HG03103 (cell line): ENCODE results near the gene TUNAR.

Experiments
- ATAC-seq: cut with Tn5 transposase; IDR thresholded peaks from one replicate; pipeline ENCODE4 v1.9.1; 2021; ENCODE audit warnings: low read depth; ENCODE audit not compliant: unreplicated experiment

The TUNAR gene

DNA sequence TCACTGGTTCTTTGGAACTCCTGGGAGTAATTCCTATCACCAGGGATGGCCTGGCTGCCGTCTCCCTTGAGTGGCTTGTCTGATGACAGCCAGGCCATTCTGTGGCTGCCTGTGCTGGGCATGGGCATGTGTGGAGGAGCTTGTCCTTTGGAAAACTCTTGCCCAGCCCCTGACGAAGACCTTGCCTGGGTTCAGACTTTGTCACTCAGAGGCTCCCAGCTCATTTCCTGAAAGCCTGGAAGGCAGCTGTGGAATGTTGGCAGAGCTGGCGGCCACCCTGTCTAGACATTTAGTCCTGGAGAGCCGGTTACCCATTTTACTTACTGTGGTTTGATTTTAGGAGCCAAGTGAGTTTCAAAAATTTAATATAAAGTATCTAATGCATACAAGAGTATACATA, 34.0 kb downstream of the TUNAR start:
- no peak for ATAC-seq

DNA sequence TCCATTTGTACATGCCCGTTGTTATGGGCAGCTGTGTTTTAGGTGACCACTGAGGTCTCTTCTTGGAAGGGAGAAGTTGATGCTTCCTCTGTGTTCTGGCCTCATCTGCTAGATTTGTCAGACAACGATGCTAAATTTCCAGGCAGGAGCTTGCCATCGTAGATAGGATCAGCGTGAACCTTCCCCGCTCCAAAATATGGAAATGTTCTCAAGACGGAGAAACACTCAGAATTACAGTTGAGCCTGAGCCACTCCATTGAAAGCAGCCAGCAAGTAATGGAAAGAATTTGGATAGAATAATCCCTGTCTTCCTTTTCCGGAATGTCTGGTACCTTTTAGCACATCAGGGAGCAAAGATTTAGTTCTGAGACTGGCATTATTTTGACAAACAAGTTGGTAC, 34.8 kb downstream of the TUNAR start:
- no peak for ATAC-seq

DNA sequence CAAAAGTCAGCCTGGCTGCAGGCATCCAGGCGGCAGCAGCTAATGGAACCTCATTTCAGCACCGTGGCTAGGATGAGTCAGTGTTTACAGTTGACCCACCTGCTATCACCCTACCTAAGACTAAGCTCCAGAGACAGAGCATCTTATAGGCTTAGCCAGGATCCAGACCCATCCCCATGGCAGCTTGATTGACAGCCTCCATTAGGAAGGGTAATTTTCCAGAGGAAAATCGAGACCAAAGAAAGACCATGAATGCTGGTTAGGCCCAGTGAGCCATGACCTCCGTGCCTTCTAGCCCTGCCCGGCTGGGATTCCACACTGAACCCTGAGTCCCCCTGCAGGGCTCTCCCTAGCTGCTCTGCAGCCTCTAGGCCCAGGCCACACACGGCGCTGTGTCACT, 38.7 kb downstream of the TUNAR start:
- no peak for ATAC-seq

DNA sequence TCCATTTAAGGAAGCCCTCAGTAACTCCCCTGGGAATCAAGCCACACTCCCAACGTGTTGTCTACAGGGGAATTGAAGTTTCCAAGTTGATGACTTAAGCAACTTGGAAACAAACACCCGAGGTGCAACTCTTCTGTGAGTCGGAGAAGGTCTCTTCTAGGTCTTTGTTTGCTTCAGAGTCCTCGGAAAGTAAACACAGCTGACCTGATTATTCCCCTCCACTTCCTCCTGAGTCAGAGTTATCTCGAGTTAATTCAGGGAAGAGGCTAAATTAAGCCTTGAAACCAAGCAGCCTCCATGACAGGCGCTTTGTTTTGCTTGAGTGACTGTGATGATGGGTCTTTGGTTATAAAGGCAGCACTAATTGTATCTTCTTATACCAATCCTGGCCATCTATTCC, 41.8 kb downstream of the TUNAR start:
- no peak for ATAC-seq

DNA sequence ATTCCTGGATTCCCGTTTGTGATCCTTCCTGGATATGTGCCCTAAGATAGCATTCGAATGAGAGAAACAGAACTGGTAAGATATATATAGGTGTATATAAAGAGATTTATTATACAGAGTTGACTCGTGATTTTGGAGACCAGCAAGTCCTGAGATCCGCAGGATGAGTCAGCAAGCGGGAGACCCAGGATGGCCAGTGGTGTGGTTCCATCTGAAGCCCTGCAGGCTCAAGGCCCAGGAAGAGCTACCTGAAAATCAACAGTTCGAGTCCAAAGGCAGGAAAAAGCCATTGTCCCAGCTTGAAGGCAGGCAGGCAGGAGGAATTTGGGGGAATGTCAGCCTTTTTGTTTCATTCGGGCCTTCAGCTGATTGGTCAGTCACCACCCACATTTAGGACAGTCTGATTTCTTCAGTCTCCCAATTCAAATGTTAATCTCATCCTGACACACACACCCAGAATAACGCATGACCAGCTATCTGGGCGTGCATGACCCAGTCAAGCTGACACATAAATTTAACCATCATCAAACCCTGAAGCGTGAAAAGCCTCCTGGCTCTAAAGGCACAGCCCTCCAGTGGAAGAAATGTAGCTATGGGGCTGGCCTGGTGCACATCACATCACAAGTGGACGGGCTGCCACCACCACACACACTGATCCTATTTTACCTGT, 44.3 kb downstream of the TUNAR start:
- no peak for ATAC-seq

DNA sequence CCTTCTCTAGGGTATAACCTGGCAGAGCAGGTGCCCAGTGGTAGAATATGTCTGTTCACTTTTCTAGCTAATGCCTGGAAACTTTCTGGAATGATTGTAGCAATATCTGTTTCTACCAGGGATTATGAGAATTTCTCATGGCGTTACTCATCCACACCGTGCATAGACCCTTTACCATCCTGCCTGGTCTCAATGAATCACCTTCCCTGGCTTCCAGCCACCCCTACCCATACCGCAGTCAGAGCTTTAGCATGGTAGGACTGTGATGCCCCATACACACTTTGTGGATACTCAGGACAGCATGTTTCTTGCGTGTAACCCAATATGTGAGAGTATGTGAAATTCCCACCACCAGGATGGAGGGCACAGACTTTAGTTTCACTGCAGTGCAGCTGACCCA, 45.4 kb downstream of the TUNAR start:
- ATAC-seq, result no peak

DNA sequence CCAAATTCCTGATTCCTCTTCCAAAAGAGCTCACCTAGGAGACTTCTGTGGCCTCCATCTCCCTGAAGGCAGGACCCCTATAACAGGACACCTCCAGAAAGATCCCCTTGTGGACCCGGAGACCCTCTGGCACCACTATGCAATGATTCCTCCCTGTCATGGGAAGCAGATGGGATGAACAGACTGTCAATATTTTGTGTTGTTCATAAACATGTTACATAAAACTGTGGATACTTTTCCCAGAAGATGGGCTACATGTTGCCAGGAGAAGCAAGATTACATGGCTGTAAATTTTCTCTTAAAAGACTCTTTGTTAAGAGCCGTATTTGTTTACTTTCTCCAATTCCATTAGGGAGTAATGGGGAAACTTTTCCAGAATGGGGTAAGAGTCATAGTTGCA, 52.1 kb downstream of the TUNAR start:
- ATAC-seq, result no peak

DNA sequence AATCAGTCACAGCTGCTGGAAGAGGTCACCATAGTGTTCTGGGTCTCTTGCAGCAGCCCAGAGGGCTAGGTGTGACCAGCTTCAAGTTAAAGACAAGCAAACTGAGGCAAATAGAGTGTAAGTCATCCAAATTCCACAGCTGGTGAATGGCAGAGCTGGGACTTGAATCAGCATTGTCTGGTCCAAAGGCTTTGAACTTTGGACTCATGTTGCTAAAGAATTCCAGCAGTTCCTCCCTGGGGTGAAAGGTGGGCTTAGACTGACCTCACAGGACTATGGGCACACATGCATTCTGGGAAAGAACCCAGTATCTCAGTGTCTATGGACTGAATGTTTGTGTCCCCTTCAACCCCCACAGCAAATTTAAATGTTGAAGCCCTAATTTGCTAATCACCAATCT, 54.8 kb downstream of the TUNAR start:
- ATAC-seq, result no peak

DNA sequence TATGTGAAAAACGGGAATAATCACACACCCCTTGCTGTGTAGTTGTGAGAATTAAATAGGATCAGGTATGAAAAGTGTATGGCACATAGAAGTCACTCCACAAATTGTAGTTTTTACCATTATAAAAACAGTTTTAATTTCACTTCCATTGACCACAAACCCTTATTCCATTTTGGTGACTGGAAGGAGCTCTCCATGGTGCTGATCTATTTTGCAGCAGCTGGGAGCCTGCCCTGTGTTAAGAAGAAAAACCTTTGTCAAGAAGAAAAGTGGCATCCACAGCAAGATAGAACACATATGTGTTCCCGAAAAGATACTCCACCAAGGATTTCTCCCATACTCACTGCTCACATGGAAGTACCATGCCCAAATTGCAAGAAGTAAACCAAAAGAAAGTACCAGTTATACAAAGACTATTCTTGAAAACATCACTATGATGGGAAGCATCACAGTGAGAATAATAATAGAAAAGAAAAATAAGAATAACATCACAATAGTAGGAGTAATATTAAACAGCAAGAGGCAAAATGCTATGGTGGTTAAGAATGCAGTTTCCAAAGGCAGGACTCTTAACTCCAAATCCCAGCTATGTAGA, 58.7 kb downstream of the TUNAR start:
- ATAC-seq, result no peak

DNA sequence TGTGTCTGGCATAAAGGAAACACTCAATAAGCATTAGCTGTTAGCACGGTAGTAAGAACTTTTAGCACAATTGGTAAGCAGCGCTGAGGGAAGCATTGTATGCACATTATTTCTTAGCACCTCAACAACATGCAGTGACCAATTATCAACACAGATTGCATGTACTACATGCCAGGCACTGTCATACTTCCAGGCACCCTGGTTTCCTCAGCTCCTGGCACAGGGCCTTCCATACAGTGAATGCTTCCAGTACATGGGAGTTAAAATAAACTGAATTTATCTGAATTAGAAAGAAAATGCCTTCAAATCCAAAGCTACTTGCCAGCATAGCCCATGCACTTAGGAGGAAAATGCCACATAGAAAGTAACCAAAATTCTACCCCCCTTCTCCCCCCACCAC, 59.4 kb downstream of the TUNAR start:
- ATAC-seq, result no peak

DNA sequence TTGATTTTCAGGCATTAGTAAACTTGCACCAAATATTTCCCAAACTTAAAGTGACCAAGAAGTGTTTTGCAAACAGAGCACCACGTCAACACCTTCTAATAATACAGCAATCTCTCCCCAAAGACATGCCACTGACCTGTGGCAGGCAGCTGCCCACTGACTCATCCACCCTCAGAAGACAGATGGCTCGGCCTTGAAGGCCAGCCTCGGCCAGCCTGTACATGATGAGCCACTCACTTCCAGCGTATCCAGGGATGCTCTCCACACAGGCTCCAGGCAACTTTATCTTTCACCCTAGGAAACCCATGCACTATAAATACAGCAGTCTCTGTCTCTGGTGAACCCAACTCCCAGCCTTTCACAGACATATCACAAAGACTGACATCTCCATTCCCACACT, 62.7 kb downstream of the TUNAR start:
- ATAC-seq, result no peak

DNA sequence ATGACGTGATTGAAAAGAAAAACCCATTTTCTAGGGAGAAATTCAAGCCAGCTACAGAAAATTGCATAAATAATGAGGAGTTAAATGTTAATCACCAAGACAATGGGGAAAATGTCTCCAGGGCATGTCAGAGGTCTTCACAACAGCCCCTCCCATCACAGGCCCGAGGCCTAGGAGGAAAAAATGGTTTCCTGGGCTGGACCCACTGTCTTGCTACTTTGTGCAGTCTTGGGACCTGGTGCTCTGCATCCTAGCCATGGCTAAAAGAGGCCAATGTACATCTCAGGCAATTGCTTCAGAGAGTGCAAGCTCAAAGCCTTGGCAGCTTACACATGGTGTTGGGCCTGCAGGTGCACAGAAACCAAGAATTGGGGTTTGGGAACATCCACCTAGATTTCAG, 65.3 kb downstream of the TUNAR start:
- no peak for ATAC-seq

DNA sequence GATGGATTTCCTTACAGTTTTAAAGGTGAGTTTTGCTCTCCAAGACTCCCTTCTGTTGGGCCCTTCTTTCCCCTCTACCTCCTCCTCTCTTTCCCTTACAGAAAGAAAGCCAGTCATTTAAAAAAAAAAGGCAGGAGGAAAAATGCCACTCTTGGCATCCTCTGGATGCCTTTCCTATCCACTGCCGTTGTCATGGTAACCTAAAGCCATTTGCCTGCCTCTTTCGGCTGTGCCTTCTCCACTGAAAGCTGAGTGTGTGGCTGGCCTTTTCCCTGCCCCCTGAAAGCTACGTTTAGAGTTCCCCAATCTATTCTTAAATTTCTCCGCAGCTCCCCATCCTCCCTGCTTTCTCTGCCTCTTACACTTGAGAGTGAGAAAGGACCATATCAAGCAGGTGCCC, 67.1 kb downstream of the TUNAR start:
- no peak for ATAC-seq

DNA sequence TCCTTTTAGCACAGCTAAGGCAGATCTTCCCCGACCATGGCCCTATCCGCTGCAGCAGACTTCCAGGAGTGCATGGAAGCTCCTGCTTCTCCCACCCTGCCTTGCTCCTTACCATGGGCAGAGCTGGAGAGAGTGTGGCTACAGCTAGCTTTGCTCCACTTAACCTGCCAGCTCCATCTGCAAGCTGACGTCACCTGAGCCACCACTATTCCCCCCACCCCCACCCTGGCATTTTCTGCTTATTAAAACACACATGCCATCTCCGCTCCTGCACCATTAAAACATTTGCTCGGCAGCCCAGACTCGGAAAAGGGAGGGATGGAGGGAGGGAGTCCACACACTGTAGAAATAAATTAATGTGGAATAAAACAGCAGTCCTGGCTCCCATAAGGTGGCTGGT, 67.8 kb downstream of the TUNAR start:
- ATAC-seq, result no peak

DNA sequence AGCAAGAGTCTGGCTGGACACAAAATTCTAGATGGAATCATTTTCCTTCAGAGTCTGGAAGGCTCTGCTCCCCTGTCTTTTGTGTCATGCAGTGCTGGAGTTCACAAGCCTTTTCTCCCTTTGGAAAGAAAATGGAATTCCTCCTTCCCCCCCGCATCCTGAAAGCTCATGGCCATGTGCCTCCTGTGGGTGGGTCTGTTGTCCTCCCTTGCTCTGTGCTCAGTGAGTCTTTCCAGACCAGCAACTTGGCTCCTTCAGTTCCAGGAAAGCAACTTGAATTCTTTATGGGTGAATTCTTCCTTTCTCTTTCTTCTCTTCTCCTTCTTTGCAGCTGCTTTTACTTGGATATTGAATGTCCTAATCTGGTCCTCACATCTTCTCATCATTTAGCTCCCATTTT, 70.2 kb downstream of the TUNAR start:
- no peak for ATAC-seq

DNA sequence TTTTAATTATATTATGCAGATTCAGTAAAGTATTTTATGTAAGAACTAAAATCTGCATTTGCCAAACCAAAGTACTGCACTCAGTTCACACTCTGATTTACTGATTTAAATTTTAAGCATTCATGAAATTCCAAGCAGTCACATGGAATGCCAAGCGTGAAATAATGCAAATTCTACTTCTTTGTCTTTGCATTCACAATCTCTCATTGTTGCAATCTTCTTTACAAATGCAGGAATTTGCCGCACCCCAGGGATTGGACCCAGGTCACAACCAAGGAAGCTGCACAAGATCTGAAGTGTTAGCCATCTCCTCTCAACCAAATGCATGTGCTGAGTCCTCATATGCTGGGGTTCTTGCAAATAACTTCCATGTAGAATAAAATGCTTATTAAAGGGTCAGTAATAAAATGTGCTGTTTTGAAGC, 71.9 kb downstream of the TUNAR start:
- ATAC-seq, result no peak

DNA sequence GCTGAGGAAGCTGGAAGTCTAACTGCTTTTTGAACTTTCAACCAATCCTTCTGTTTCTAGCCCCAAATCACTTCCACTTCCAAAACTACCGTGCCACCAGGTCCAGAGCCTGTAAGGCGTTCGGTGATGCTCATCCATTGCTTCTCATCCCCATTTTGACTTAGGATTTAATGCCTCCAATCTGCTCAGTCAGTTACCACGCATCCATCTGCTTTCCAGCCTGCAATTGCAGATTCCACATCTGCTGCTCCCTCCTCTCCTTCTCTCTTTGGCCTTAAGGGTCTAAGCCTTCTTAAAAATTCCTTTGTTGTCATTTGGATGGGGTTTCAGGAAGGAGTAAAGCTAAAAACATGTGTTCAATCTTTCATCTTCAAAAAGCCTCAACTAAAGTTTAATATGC, 74.7 kb downstream of the TUNAR start:
- ATAC-seq, result no peak

DNA sequence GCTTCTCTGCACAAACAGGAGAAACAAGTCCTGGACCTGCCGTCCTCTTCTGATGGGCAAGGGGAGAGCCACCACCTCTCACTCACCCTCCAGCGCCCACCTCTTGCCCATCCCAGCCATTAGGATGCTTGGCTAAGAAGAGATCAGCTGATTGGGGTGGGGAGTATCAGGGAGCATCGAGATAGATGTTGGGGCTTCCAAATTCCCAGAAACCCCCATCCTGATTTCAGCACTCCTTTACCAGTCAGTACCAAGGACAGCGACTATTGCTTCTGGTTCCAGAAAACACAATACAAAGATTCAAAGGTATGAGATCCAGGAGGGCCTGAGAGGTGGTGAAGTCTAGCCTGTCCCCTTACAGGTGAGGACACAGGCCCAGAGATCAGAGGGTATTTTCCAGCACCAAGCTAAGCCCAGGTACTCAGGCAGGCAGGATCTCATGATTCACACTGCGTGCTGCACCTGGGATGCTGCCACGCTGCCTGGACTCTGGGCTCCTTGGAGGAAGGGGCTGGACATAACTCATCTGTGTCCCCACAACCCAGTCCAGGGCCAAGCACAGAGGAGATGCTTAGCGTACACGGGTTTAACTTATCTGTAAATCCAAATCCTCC, 76.6 kb downstream of the TUNAR start:
- no peak for ATAC-seq

DNA sequence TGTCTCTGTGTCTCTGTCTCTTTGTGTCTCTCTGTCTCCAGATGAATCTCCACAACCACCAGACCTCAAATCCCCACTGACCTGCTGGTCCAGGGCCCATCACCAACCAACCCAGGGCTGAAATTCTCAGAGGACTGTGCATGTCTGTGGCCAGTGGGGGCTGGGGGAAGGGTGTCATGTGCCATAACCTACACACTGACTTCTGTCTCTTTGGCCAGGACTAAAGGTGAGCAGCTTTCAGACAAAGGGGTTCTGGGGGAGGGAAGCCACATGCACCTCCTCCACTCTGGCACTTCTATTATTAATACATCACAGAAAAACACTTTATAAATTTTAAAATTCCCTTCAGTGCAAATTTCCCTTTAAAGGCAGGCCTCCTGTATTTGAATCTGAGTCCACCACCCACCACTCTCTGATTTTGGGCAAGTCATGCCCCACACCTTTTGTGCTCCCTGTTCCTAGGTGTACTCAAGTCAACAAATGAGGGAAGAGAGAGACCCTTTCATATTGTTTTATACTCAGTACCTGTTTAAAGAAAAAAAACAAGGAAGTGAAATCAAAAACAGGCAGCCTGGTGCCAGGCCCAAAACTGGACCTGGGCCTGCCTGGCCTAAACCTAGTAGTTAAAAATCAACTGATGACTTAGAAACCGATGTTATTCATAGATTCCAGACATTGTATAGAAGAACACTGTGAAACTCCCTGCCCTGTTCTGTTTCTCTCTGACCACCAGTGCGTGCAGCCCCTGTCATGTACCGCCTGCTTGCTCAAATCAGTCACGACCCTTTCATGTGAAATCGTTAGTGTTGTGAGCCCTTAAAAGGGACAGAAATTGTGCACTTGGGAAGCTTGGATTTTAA, 80.2 kb downstream of the TUNAR start:
- ATAC-seq, result no peak

DNA sequence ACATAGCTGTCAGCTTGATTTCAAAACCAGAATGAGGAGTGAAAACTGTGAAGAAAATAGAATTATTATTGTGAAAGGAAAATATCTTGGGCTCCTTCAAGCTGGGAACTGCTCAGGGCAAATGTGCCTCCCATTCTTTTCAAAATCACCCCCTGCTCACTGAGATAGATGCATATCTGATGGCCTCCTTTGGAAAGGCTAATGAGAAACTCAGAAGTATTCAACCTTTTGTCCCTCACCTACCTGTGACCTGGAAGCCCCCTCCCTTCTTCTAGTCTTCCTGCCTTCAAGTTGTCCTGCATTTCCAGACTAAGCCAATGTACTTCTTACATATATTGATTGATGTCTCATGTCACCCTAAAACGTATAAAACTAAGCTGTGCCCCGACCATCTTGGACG, 81.5 kb downstream of the TUNAR start:
- no peak for ATAC-seq

DNA sequence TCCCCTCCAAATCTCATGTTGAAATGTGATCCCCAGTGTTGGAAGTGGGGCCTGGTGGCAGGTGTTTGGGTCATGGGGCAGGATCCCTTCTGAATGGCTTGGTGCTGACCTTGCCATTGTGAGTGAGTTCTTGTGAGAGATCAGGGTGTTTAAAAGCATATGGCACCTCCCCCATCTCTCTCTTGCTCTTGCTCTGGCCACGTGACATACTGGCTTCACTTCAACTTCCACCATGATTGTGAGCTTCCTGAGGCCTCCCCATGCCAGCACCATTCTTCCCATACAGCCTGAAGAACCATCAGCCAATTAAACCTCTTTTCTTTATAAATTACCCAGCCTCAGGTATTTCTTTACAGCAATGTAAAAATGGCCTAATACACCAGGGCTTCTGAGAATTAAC, 82.7 kb downstream of the TUNAR start:
- ATAC-seq, result no peak
